GM19324 (cell line): ENCODE measurements around the gene PNPLA6.

Experiments
- ATAC-seq: cut with Tn5 transposase; IDR thresholded peaks from one replicate; pipeline ENCODE4 v1.9.1; 2021; ENCODE audit warnings: mild to moderate bottlenecking, moderate library complexity; ENCODE audit not compliant: unreplicated experiment, low FRiP score

PNPLA6 gene

DNA sequence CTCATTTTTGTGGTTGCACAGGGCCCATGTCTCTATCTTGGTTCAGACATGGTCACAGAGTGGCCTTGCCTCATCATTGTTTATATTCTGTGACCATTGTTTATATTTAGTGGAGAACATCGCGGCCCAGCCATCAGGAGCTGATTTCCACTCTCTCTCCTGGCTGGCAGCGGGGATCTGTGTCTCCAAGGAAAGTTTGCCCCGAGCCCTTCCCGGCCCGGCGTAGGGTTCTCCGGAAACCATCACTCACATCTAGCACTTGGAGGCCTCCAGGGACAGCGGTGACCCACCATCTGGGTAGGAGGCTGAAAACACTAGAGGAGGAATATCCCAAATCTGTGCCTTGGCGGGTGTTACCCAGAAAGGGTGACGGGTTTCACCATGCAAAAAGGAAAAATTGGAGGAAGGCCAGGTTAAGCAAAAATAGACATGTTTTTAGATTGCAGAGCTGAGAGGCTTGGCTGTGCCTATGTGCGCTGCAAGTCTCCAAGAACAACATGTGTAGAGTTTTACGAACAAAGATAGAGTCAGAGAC lies 20.3 kb upstream of the PNPLA6 start:
- ATAC-seq: no peak

DNA sequence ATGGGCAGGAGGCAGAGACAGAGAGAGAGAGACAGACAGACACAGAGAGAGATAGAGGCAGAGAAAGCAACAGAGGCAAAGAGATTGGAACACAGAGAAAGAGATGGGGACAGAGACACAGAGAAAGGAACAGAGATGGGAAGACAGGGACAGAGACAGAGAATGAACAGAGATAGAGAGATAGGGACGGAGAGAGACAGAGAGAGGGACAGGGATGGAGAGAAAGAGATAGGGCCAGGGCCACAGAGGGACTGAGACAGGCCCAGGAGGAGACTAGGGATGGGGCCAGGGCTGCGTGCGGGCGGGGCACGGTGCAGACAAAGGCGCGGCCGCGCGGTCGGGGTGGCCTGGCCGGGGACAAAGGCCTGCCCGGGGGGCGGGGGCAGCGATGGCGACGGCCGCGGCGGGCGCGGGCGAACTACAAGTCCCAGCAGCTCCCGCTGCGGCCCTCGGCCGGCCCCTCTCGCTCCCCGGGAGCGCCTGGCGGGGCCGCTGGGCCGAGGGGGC lies 19.8 kb upstream of the PNPLA6 start, which contains the start of gene ZNF358:
TSS of gene ZNF358 (plus strand) at position 459 of the 507 bp plus-strand sequence. CDS start 3,140 bp downstream, outside the sequence.
- no peak for ATAC-seq

DNA sequence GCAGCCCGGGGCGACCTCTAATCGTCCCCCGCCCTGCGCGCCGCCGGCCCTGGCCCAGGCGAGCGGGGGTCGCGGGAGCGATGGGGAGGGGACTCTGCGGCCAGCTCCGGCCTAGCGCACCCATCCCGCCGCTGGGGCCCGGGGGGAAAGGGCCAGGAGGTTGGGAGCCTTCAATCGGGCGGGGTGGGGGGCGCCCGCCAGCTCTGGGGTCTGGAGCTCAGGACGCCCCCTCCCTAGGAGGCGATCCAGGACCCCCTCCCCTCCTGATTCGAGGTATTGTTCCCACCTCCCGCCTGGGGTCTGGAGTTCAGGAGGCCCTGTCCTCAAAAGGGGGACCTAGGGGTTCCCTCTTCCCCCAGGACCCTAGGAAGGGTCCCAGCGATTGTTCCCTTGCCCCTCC lies 19.2 kb upstream of the PNPLA6 start:
- no peak for ATAC-seq

DNA sequence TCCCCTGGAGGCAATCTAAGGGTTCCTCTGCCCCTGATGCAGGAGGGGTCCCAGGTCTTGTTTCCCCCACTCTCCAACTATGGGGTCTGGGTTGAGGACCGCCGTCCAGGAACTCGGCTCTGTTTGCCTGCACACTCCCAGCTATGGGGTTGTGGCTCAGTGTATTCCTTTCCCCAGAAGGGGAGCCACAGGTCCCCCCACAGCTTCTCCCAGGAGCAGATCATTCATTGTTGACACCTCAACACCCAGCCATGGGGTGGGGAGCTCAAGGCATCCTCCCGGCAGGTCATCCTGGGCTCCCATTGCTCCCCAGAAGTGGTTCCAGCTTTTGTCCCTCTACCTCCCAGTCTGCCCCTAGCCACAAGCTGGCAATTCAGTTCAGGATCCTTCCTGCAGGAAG lies 18.6 kb upstream of the PNPLA6 start:
- ATAC-seq: no peak

DNA sequence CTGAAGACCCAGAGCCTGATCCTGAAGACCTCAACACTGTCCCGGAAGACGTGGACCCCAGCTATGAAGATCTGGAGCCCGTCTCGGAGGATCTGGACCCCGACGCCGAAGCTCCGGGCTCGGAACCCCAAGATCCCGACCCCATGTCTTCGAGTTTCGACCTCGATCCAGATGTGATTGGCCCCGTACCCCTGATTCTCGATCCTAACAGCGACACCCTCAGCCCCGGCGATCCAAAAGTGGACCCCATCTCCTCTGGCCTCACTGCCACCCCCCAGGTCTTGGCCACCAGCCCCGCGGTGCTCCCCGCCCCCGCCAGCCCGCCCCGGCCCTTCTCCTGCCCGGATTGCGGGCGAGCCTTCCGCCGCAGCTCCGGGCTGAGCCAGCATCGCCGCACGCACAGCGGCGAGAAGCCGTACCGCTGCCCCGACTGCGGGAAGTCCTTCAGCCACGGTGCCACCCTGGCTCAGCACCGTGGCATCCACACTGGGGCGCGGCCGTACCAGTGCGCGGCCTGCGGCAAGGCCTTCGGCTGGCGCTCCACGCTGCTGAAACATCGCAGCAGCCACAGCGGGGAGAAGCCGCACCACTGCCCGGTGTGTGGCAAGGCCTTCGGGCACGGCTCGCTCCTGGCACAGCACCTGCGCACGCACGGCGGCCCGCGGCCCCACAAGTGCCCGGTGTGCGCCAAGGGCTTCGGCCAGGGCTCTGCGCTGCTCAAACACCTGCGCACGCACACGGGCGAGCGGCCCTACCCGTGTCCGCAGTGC lies 16.0 kb upstream of the PNPLA6 start:
- ATAC-seq: no peak

DNA sequence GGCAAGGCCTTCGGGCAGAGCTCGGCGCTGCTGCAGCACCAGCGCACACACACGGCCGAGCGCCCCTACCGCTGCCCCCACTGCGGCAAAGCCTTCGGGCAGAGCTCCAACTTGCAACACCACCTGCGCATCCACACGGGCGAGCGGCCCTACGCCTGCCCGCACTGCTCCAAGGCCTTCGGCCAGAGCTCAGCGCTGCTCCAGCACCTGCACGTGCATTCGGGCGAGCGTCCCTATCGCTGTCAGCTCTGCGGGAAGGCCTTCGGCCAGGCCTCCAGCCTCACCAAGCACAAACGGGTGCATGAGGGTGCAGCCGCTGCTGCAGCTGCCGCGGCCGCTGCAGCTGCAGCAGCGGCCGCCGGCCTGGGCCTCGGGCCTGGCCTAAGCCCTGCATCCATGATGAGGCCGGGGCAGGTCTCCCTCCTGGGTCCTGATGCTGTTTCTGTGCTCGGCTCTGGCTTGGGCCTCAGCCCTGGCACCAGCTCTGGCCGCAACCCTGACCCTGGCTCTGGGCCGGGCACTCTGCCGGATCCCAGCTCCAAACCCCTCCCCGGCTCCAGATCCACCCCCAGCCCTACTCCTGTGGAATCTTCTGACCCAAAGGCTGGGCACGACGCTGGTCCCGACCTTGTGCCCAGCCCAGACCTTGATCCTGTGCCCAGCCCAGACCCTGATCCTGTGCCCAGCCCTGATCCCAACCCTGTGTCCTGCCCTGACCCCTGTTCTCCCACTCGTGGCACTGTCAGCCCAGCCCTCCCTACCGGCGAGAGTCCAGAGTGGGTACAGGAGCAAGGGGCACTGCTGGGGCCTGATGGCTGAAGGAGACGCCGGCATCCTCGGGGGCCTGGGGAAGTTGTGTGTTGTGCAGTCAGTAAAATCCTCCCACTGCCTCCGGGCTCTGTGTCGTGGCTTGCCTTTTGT lies 15.1 kb upstream of the PNPLA6 start:
- no peak for ATAC-seq

DNA sequence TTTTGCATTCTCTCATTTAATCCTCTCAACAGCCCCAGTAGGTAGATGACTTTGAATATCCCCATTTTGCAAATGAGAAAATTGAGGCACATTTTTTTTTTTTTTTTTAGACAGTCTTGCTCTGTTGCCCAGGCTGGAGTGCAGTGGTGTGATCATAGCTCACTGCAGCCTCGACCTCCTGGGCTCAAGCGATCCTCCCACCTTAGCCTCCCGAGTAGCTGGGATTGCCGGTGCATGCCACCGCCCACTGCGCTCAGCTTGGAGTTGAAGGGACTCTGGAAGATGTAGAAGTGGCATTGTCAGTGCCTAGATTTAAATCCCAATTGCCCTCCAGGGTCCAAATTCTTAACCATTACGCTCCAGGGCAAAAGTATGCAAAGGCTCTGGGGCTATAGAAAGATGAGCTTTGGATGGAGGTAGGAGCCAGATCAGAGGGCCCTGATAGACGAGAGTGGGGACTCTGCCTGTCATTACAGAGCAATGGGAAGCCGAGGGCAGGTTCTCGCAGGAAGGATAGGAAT lies 13.9 kb upstream of the PNPLA6 start:
- ATAC-seq: no peak

DNA sequence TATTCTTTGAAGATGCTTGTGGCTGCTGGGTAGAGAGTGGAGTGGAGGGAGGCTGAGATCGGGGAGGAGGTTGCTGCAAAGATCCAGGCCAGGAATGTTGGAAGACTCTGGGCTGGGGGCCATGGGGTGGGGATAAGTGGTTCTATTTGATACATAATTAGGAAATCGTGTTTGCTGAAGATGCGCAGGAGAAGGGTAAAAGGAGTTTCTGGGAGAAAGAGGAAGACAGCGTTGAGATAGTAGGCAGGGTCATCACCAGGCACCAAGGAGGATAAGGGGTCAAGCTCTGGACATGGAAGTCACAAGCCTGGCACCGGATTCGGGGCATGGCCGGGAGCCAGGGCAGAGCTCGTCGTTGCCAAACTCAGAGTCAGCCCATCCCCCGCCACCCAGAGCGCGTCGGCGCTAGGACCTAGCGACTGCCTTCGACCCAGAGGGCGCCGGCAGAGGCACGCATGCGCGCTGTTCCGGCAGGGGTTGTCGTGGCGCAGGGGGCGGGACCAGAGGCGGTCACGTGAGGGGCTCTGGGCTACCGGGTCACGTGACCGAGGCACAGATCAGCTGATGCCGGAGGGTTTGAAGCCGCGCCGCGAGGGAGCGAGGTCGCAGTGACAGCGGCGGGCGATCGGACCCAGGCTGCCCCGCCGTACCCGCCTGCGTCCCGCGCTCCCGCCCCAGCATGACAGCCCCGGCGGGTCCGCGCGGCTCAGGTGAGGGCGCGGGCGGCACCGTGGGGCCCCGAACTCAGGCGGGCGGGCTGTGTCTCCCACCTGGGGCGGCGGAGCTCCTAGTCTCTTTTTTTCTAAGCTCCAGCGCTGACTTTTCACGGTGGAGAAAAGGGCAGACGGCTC lies 13.2 kb upstream of the PNPLA6 start, which contains the start of gene MCOLN1:
TSS of gene MCOLN1 (plus strand) at position 553 of the 851 bp plus-strand sequence. CDS start at position 680, 127 bp downstream.
- ATAC-seq: peak; percentile 90

DNA sequence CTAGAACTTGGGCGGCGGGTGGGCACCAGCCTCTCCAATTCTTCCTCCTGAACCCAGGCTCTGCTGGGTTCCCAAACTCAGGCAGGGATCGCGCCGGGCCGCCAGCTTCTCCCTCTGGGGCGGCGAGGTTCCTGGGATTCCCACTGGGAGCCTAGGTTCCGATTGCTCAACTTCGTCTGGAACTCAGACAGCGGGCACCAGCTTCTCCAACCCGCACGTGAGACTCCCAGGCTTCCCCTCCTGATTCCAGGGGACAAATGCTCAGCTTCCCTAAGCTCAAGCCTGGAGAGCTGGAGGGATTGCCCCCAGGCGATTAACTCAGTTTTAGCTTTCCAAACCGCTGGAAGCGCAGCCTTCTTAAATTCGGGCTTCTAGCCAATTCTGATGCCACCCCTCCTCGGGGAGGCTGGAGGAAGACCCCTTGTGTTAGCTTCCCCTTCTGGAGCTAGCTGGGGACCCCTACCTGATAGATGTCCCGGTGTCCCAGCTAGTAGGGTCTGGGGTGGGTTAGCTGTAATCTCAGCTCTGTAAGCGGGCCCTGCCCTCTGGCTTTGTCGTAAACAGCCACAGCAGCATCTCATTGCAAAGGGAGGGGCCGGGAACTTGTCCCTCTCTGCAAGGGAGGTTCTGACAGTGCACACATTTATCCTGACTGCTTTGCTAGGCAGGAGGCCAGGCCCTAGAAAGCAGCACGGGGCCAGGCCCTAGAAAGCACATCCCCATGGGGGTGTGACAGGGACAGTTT lies 12.4 kb upstream of the PNPLA6 start:
- ATAC-seq: no peak

DNA sequence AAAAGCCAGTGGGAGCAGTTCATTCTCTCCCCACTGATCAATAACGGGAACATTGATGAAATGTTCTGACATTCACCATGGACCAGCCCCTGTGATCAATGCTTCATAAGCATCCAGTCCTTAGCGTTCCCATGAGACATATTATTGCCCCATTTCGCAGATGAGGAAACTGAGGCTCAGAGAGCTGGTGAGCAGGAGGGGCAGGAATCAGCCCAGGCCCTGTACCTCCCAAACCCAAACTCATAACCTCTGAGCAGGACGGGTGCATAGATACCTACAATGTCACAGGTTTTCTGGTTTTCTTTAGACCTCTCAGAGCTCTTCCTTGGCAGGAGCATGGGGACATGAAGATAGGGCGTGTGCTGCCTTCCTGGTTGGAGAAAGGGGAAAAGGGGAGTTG lies 11.0 kb upstream of the PNPLA6 start:
- ATAC-seq: no peak

DNA sequence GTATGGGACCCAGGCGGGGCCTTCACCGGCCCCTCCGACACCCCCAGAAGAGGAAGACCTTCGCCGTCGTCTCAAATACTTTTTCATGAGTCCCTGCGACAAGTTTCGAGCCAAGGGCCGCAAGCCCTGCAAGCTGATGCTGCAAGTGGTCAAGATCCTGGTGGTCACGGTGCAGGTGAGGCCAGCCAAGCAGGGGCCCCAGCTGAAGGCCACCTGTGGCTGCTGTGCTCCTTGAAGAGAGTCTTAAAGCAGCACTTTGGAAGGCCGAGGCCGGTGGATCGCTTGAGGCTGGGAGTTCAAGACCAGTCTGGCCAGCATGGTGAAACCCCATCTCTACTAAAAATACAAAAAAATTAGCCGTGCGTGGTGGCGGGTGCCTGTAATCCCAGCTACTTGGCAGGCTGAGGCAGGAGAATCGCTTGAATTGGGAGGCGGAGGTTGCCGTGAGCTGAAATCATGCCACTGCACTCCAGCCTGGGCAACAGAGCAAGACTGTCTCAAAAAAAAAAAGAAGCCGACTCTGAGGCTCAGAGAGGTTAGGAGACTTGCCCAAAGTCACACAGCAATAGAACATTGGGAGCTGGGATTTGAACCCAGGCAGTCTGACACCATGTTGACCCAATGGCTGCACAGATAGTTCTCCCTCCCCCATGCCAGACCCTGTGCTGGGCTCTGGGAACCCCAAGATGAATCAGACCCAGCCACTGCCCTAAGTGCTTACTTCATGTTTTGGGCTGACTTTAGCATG lies 10.4 kb upstream of the PNPLA6 start:
- ATAC-seq: no peak

DNA sequence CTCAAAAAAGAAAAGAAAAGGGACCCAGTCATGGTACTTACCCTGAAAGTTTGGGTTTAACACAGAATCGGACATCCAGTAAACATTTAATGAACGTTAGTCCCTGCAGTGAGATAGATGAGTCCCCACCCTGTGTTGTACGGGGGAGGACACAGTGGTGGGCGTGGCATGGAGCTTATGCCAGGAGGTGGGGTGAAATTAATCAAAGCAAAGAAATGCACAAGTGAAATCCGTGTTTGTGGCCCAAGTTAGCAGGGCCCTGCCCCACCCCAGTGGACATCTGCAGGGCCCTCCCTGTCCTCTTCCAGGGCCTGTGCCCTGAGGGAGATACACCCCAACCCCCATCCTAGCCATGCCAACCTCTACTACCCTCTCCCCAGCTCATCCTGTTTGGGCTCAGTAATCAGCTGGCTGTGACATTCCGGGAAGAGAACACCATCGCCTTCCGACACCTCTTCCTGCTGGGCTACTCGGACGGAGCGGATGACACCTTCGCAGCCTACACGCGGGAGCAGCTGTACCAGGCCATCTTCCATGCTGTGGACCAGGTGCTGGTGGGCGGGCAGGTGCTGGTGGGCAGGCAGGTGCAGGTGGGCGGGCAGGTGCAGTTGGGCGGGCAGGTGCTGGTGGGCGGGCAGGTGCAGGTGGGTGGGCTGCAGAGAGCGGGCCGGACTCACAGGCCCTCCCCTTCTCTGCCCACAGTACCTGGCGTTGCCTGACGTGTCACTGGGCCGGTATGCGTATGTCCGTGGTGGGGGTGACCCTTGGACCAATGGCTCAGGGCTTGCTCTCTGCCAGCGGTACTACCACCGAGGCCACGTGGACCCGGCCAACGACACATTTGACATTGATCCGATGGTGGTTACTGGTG lies 9.2 kb upstream of the PNPLA6 start:
- no peak for ATAC-seq

DNA sequence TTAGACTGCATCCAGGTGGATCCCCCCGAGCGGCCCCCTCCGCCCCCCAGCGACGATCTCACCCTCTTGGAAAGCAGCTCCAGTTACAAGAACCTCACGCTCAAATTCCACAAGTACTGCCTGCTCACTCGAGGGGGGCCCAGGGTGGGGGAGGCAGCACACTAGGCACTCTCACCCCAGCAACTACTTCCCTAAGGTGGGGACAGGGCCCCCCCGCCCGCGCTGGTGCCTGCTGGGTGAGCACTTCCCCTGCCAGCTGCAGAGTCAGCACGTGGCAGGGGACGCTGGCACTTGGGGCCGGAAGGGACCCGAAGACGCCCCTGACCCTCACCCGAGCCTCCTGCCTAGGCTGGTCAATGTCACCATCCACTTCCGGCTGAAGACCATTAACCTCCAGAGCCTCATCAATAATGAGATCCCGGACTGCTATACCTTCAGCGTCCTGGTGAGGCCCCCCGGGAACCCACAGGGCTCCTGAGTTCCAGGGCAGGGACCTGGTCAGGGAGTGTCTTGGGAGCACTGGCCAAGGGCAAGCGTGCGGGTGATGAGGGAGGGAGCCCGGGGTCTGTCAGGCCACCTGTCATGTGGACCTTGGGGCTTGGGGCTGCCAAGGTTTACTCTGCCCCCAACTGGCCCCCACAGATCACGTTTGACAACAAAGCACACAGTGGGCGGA lies 7.9 kb upstream of the PNPLA6 start:
- ATAC-seq: no peak

DNA sequence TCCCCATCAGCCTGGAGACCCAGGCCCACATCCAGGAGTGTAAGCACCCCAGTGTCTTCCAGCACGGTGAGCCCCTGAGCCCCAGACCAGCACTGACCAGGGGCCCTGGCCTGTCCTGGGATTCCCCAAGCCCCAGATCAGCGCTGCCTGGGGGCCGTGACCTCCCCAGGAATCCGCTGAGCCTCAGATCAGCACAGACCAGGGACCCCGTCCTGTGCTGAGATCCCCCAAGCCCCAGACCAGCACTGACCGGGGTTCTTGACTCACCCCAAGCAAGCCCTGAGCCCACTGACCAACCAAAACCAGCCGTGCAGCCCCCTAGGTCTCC lies 7.4 kb upstream of the PNPLA6 start:
- no peak for ATAC-seq

DNA sequence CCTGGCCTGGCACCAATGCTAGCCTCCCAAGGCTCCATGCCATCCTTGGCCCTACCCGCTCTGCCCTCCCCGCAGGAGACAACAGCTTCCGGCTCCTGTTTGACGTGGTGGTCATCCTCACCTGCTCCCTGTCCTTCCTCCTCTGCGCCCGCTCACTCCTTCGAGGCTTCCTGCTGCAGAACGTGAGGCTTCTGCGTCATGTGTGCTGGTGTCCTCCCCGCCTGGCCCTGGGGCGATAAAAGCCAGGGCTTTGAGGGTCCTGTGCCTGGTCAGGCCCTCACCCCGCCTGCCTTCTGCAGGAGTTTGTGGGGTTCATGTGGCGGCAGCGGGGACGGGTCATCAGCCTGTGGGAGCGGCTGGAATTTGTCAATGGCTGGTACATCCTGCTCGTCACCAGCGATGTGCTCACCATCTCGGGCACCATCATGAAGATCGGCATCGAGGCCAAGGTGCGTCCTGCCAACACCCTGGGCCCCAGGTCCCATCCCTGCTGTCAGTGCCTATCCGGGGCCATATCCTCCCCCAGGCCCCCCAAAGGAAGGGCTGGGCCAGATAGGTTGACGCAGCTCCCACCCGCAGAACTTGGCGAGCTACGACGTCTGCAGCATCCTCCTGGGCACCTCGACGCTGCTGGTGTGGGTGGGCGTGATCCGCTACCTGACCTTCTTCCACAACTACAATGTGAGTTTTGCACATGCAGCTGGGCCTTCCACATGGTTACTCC lies 6.8 kb upstream of the PNPLA6 start:
- ATAC-seq: no peak

DNA sequence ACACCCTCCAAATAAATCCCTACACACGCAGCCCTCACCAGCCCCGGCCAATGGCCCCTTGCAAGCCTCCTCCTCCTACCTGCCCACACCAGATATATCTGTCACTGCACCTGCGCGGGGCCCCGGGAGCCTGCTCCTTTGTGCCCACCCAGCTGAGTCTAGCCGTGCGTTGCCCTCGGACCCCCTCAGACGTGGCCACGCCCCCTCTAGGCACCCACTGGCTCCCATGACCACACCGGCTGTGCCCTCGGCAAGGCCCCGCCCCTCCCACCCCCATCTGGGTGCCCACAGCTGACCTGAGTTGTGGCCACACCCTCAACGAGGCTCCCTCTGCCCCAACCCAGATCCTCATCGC lies 6.3 kb upstream of the PNPLA6 start:
- no peak for ATAC-seq
